Esophagus squamous epithelium (tissue), 5 donors: ENCODE results near the gene SH2D3A. TPM values are rescaled to one million over a fixed set of nuclear protein-coding genes. Genes with fewer than 3 reads are reported as not detected.

ENCODE experiments used
- DNase-seq: peaks from one replicate; lab custom pipeline; 2025; lab: John Stamatoyannopoulos, UW
- H3K27ac ChIP-seq, 4 donors: fragments of 200-600 bp; sonication (generic); one replicate each; pipeline ENCODE4 v1.5.1; 2016 to 2019; ENCODE audit warnings: mild to moderate bottlenecking in 1 of 4
- H3K27me3 ChIP-seq, 4 donors: fragments of 200-600 bp; sonication (generic); 1 replicate in 3 of 4; 2 replicates in 1 of 4; pipeline versions ENCODE4 v1.5.1 to v1.6.0; 2017 to 2021; ENCODE audit warnings: antibody characterized with exemption in 1 of 4
- H3K36me3 ChIP-seq, 3 donors: fragments of 200-600 bp; sonication (generic); one replicate each; pipeline ENCODE4 v1.5.1; 2016 to 2019
- H3K4me1 ChIP-seq, 3 donors: fragments of 200-600 bp; sonication (generic); one replicate each; pipeline ENCODE4 v1.5.1; 2017 to 2019
- H3K4me3 ChIP-seq, 4 donors: fragments of 200-600 bp; sonication (generic); 1 replicate in 3 of 4; 2 replicates in 1 of 4; pipeline ENCODE4 v1.5.1; 2016 to 2019; ENCODE audit warnings: mild to moderate bottlenecking in 2 of 4, moderate library complexity in 1 of 4
- H3K9me3 ChIP-seq, 3 donors: fragments of 200-600 bp; sonication (generic); one replicate each; pipeline ENCODE4 v1.5.1; 2016 to 2019
- POLR2A ChIP-seq, 4 donors: fragments of 450-650 bp; IDR thresholded peaks; one replicate each; pipeline ENCODE4 v1.6.1; 2017; ENCODE audit warnings: antibody characterized with exemption in 4 of 4, mild to moderate bottlenecking in 4 of 4, moderate library complexity in 3 of 4
- WGBS, 2 donors: methylation state at CpG; one replicate each; pipeline ENCODE4 v1.1.5; 2018; 5-methylcytosine and 5-hydroxymethylcytosine counted together
- intact Hi-C: fragments of 100-400 bp; cut with DNase I; formaldehyde crosslinking; loops from one replicate; pipeline ENCODE4 v1.15.0; 2022
- total RNA-seq, 4 donors: library from RNA; depleted of rRNA; stranded (reverse); fragments of >200 nt; gene quantifications; one replicate each; pipeline ENCODE4 v1.1.0, GENCODE V29; 2016
- TF ChIP-seq, protein P1 (sequence below), 6 experiments: fragments of 450-650 bp in 4 of 6; fragments of 200-600 bp in 2 of 6; sonication (generic) in 2 of 6; IDR thresholded peaks; one replicate each; pipeline ENCODE4 v1.5.1; 2016 to 2019; ENCODE audit warnings: antibody characterized with exemption in 6 of 6, mild to moderate bottlenecking in 4 of 6, moderate library complexity in 4 of 6
- donor health status: DM: yes; HTN: yes; CAD: no.

Gene SH2D3A
- total RNA-seq, 4 donors from 2014 or later: 17.3 to 52.1 (median 40.6) TPM

DNA sequence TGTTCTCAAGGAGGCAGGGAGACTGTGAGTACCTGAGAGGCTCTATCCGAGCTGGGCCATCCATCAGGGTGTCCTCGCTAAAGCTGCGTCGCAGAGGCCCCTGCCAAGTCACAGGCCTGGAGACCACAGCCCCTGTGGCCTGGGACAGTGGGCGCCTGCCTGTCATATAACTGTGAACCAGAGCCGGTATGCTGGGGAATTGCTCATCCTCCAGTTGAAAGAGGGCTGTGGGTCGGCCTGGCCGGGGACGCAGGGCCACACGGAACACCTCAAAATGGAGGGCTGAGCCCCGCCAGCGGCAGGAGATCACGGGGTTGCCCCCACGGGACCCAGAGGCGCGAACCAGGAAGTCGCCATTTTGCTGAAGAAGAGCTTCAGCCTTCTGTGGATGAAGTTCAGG lies 6.6 kb downstream of the SH2D3A start:
- peaks cover 0 to 9% (median 4%) of the 10 kb centered on the region in 3 donors for H3K4me1 ChIP-seq
- DNase-seq: no peak
- intact Hi-C loops: no loop called here
- no peak for TF ChIP-seq POLR2A (IDR thresholded peaks at IDR 0.05)
- TF ChIP-seq, protein P1, sequence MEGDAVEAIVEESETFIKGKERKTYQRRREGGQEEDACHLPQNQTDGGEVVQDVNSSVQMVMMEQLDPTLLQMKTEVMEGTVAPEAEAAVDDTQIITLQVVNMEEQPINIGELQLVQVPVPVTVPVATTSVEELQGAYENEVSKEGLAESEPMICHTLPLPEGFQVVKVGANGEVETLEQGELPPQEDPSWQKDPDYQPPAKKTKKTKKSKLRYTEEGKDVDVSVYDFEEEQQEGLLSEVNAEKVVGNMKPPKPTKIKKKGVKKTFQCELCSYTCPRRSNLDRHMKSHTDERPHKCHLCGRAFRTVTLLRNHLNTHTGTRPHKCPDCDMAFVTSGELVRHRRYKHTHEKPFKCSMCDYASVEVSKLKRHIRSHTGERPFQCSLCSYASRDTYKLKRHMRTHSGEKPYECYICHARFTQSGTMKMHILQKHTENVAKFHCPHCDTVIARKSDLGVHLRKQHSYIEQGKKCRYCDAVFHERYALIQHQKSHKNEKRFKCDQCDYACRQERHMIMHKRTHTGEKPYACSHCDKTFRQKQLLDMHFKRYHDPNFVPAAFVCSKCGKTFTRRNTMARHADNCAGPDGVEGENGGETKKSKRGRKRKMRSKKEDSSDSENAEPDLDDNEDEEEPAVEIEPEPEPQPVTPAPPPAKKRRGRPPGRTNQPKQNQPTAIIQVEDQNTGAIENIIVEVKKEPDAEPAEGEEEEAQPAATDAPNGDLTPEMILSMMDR (IDR thresholded peaks at IDR 0.05): no peak
- H3K4me3 ChIP-seq: no peak overlapping the region
- 94% methylated on average over 4 to 15 of the region's 17 CpGs for WGBS, 2 donors
- no peaks in the 10 kb centered on the region for H3K9me3 ChIP-seq
- peaks cover 0 to 6% (median 0%) of the 10 kb centered on the region in 4 donors for H3K27me3 ChIP-seq
- no peak overlapping the region for H3K27ac ChIP-seq
- H3K36me3 ChIP-seq: peaks cover 0 to 67% (median 4%) of the 10 kb centered on the region in 3 donors

DNA sequence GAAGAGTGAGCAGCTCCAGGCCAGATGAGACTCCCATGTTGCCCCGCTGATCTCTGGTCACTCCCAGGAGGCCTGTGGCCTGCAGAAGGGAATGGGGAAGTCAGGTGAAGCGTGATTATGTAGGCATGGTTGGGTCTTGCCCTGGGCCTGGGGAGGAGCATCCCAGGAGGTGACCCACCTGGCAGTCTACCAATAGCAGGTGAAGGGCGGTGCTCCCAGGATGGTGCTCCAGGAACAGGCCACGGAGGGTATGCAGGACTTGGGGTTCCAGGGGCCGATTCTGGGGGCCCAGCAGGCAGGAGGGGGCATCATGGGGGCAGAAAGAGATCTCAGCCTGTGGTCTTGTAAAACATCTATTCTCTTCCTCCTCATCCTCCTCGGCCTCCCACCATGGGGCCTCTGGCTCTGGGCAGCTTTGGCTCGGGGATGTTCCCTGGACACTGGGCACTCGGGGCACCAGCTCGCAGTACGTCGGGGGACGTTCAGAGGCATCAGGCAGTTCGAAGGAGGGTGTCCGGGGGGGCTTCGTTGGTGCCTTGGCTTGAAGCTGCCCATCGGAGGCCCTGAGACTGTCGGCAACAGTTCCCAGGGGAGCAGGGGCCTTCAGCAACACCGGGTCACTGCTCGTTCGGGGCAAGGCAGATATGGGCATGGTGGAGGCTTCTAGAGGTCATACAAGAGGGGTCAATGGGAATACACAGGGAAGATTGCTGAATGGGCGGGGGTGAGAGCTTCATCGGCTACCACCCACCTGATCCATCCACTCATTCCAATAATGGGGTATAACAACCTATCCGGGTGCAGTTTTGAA lies 12.4 kb downstream of the SH2D3A start:
- no peak for TF ChIP-seq POLR2A (IDR thresholded peaks at IDR 0.05)
- TF ChIP-seq, protein P1 (IDR thresholded peaks at IDR 0.05): no peak
- intact Hi-C loops: loop anchor here (10.0 kb wide), 1 partner anchor 110 kb away; no protein-coding TSS in a partner anchor
- no peak overlapping the region for H3K4me3 ChIP-seq
- no peaks in the 10 kb centered on the region for H3K9me3 ChIP-seq
- peaks cover 12 to 88% (median 20%) of the 10 kb centered on the region in 3 donors for H3K36me3 ChIP-seq
- H3K4me1 ChIP-seq: peaks cover 7 to 34% (median 11%) of the 10 kb centered on the region in 3 donors
- WGBS, 2 donors: 90 to 93% methylated on average over 13 to 16 of the region's 23 CpGs
- DNase-seq: no peak
- H3K27me3 ChIP-seq: no peaks in the 10 kb centered on the region
- no peak overlapping the region for H3K27ac ChIP-seq

DNA sequence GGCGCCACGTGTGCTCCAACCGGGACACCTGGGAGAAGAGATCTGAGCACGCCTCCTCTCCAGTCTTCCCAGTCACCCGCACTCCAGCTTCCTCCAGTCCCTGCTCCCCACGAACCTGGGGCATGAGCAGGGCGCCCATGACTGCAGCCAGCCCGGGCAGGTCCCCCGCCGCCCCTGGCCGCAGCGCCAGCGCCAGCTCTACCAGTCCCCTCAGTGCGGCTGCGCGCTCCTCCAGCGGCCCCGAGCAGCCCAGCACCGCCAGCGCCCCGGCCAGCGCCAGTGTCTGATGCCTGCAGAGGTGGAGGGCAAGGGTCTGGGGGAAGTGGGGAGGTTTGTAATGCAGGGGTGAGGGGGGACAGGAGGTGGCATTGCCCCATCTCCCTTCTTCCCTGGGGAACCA lies 13.1 kb downstream of the SH2D3A start:
- TF ChIP-seq, protein P1 (IDR thresholded peaks at IDR 0.05): no peak
- TF ChIP-seq POLR2A (IDR thresholded peaks at IDR 0.05): no peak
- no peaks in the 10 kb centered on the region for H3K9me3 ChIP-seq
- H3K4me1 ChIP-seq: peaks cover 7 to 41% (median 11%) of the 10 kb centered on the region in 3 donors
- H3K27ac ChIP-seq: peak overlapping the region in 3 of 4 donors; percentile 77 to 86 (median 85)
- no CpG with 5 or more reads among the region's 22 CpGs for WGBS, 2 donors
- peaks cover 12 to 88% (median 26%) of the 10 kb centered on the region in 3 donors for H3K36me3 ChIP-seq
- no peak for DNase-seq
- intact Hi-C loops: loop anchor here (10.0 kb wide), 1 partner anchor 111 kb away; no protein-coding TSS in a partner anchor
- H3K27me3 ChIP-seq: no peaks in the 10 kb centered on the region
- no peak overlapping the region for H3K4me3 ChIP-seq

DNA sequence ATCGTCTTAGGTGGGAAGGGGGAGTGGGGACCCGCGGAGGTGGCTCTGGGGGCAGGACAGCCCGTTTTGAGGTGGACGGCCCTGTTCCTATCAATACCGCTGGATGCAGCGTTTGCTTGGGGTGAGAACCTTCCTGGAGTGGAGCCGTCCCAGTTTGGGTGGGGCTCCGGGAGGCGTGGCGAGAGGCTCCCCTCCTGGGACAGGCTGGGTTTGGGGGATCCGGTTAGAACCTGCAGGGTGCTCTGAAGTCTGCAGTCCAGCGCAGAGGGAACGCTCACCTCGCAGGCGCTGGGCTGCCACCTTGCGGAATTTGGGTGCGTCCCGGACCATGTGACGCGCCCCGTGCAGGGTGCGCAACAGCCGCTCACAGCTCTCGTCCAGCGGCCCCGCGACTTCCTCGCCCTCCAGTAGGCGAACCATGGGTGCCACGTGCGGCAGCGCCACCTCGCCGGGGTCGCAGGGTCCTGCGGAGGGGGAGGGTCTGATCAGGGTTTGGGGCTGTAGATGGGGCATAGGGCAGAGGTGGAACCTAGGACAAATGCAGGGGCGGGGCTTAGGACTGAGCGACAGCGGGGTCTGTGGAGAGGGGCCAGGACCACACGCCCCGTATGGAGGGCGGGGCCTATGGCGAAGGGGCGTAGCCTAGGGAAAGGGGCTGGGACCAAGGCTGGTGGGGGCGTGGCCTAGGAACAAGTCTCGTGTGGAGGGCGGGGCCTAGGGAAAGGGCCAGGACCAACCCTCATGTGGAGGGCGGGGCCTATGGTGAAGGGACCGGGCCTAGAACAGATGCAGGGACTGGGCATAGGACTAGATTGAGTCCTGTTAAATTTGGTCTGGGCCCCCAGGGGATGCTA lies 13.8 kb downstream of the SH2D3A start:
- TF ChIP-seq, protein P1 (IDR thresholded peaks at IDR 0.05): peak; percentile 33 to 61 (median 46)
- no peak for TF ChIP-seq POLR2A (IDR thresholded peaks at IDR 0.05)
- Histone ChIP-seq H3K27ac (peak overlapping the region; percentile 70 to 86 (median 81)), H3K4me1 (peaks cover 7 to 41% (median 11%) of the 10 kb centered on the region in 3 donors), H3K4me3 (peak overlapping the region; percentile 10 to 64 (median 38)), H3K27me3 (no peaks in the 10 kb centered on the region), H3K9me3 (no peaks in the 10 kb centered on the region), H3K36me3 (peaks cover 12 to 88% (median 33%) of the 10 kb centered on the region in 3 donors)
- 28 to 51% methylated on average over 8 to 17 of the region's 50 CpGs for WGBS, 2 donors
- intact Hi-C loops: loop anchor here (10.0 kb wide), 1 partner anchor 111 kb away; no protein-coding TSS in a partner anchor
- peak; percentile 41 for DNase-seq
